Subcutaneous adipose tissue (tissue), 4 donors: Measurements from ENCODE around the gene DCLK3. TPM values are rescaled to one million over a fixed set of nuclear protein-coding genes. Genes with fewer than 3 reads are reported as not detected.

Source experiments
- CTCF ChIP-seq: fragments of 450-650 bp; IDR thresholded peaks from one replicate; pipeline ENCODE4 v1.5.1; 2016; ENCODE audit warnings: low read depth, mild to moderate bottlenecking, control low read depth, antibody characterized with exemption, moderate library complexity
- total RNA-seq, 4 donors: library from RNA; depleted of rRNA; stranded (reverse); fragments of >200 nt; gene quantifications; one replicate each; pipeline ENCODE4 v1.1.0, GENCODE V29; 2016

The DCLK3 gene
- total RNA-seq, 4 donors from 2014 or later = 0.22 TPM; not detected in 3

DNA sequence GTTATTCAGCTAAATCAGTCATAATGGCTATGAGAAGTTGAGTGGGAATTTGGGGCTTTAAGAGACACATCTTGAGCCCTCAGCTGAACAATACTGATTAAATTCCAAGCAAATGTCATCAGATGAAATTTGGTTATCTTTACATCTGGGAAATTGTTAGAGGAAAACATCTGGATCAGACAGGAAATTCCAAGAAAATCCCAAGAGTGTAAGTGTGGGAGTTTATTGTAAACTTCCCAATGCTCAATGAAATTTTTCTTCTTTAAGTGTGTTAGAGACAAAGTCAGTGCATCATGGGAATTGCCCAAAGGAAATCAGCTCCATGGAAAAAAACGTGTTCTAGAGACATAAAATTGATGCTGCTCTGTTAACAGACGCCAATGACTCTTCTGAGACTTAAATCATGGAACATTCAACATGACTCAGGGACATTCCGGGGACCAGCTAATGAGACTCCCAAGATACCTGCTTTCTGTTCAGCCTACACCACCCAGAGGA lies 19.8 kb upstream of the DCLK3 start:
- no peak for TF ChIP-seq CTCF

DNA sequence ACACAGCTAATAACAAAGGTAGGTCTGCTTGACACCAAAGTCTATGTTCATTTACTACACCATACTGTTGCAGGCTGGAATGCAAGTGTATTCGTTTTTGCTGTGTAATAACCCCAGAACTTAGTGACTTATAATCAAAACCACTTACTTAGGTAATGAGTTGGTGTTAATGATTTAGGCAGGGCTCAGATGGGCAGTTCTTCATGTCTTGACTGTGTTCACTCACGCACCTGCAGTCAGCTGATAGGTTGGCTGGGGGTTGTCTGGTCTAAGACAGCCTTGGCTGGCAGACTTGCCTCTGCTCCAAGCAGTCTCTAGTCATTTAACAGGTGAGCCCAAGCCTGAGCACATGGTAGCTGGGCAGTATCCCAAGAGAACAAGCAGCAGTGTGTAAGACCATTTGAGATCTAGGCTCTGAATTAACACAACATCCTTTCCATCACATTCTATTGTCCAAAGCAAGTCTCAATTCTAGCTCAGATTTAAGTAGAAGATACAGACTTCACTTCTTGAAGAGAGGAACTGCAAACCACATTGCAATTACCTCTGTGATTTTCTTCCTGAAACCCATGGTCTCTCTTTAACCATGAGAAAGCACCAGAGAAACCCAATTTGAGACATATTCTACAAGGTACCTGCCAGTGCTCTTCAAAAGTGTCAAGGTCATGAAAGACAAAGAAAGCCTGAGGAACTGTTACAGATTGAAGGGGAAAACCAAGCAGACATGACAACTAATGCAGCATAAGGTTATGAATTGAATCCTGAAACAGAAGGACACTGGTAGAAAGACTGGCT lies 13.3 kb upstream of the DCLK3 start:
- TF ChIP-seq CTCF = no peak

GRCh38 chr3:36776436-36776835 lies 12.1 kb upstream of the DCLK3 start:
- no peak for TF ChIP-seq CTCF

DNA sequence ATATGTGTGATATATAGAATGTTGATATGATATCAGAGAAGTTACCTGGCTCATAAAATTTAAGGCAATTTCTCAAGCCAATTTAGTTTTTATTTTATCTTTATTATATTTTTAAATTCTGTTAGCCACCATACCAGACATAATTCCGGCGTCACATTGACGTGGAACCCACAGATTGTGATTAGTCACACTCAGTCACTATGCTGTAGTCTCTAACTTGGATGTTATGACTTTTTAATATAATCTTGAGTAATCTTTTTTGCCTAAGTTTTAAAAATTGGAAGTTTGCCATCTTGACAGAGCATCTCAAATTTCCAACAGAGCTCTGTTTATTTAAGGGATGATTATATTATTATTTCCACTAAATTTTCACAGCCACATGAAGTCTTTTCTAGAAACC lies 9.7 kb upstream of the DCLK3 start:
- TF ChIP-seq CTCF = no peak

GRCh38 chr3:36771931-36772330 lies 7.6 kb upstream of the DCLK3 start:
- TF ChIP-seq CTCF = no peak

GRCh38 chr3:36769926-36770325 lies 5.6 kb upstream of the DCLK3 start:
- no peak for TF ChIP-seq CTCF

GRCh38 chr3:36765104-36765503 lies 751 bp upstream of the DCLK3 start:
- no peak for TF ChIP-seq CTCF
